A549 (cell line): ENCODE measurements around the gene ARHGAP23. TPM values are rescaled to one million over a fixed set of nuclear protein-coding genes. Genes with fewer than 3 reads are reported as not detected.

ENCODE experiments used
- ATAC-seq, 2 experiments: fragments of 200-7000 bp in 1 of 2; fragments of >200 bp in 1 of 2; cut with Nextera tagmentation in 1 of 2; cut with Tn5 transposase in 1 of 2; 3 replicates each; pipeline versions ENCODE4 v1.8.0 to v1.9.1; 2018 to 2020; ENCODE audit warnings: mild to moderate bottlenecking in 1 of 2, moderate library complexity in 1 of 2
- CTCF ChIA-PET: fragments of 300-600 bp; sonication (Branson Sonifier 250); formaldehyde crosslinking; extraction: SDS; loops from one replicate; lab custom pipeline; 2021; ENCODE audit warnings: antibody characterized with exemption, inconsistent platforms; lab: Yijun Ruan, JAX
- POLR2A ChIA-PET: fragments of 350-600 bp; formaldehyde crosslinking; extraction: SDS; loops from one replicate; lab custom pipeline; 2021; ENCODE audit warnings: antibody characterized with exemption, inconsistent platforms; lab: Yijun Ruan, JAX
- DNase-seq, 2 experiments: peaks; one replicate each; pipeline versions ENCODE4 v3.0.0 to v3.0.0-alpha.2; 2011 to 2016; ENCODE audit warnings: low read depth in 1 of 2, low spot score in 1 of 2
- FAIRE-seq: peaks from 2 replicates; lab custom pipeline; 2011; peaks lifted over from hg19 to GRCh38; lab: Jason Lieb, UNC
- H3K27ac ChIP-seq, 2 experiments: fragments of >200 bp; sonication (Bioruptor Twin); formaldehyde crosslinking; 3 replicates each; pipeline ENCODE4 v1.5.1; 2016 to 2017
- H3K4me1 ChIP-seq: fragments of >200 bp; sonication (Bioruptor Twin); formaldehyde crosslinking; 3 replicates; pipeline ENCODE4 v1.6.1; 2016
- H3K4me2 ChIP-seq: fragments of >200 bp; sonication (Bioruptor Twin); formaldehyde crosslinking; 3 replicates; pipeline ENCODE4 v1.6.1; 2016
- H3K4me3 ChIP-seq: fragments of >200 bp; sonication (Bioruptor Twin); formaldehyde crosslinking; 3 replicates; pipeline ENCODE4 v1.5.1; 2016
- H3K9me3 ChIP-seq: fragments of >200 bp; sonication (Bioruptor Twin); formaldehyde crosslinking; 3 replicates; pipeline ENCODE4 v1.6.1; 2016
- BHLHE40 ChIP-seq: IDR thresholded peaks from 2 replicates; pipeline ENCODE4 v1.6.1; 2012; ENCODE audit warnings: low read depth, low read length, inconsistent platforms
- CBX8 ChIP-seq: fragments of 200-600 bp; sonication (generic); IDR thresholded peaks from 2 replicates; pipeline ENCODE4 v1.6.1; 2016
- CHD4 ChIP-seq: fragments of 200-600 bp; sonication (generic); IDR thresholded peaks from 2 replicates; pipeline ENCODE4 v1.6.1; 2016; ENCODE audit warnings: antibody characterized with exemption, mild to moderate bottlenecking, borderline replicate concordance
- EHF ChIP-seq: fragments of 250-450 bp; sonication (Bioruptor Pico); IDR thresholded peaks from 2 replicates; pipeline ENCODE4 v1.5.0; 2020; ENCODE audit warnings: mild to moderate bottlenecking
- EP300 ChIP-seq, 2 experiments: fragments of >200 bp; sonication (Bioruptor Twin); formaldehyde crosslinking; IDR thresholded peaks; 2 replicates in 1 of 2; 3 replicates in 1 of 2; pipeline ENCODE4 v1.6.1; 2016 to 2017
- ESRRA ChIP-seq: fragments of 150-350 bp; IDR thresholded peaks from 2 replicates; pipeline ENCODE4 v1.6.1; 2014; ENCODE audit warnings: mild to moderate bottlenecking, low read length, borderline replicate concordance
- HEYL ChIP-seq: fragments of 250-450 bp; sonication (Bioruptor Pico); IDR thresholded peaks from 2 replicates; pipeline ENCODE4 v1.8.0; 2021; ENCODE audit warnings: mild to moderate bottlenecking, moderate library complexity
- HOXA7 ChIP-seq: fragments of 250-450 bp; sonication (Bioruptor Pico); IDR thresholded peaks from 2 replicates; pipeline ENCODE4 v1.5.0; 2020; ENCODE audit warnings: mild to moderate bottlenecking, moderate library complexity
- HOXB13 ChIP-seq: fragments of 250-450 bp; sonication (Bioruptor Pico); IDR thresholded peaks from 2 replicates; pipeline ENCODE4 v1.5.0; 2020; ENCODE audit warnings: low read depth, mild to moderate bottlenecking, moderate library complexity
- HOXB5 ChIP-seq: fragments of 250-450 bp; sonication (Bioruptor Pico); IDR thresholded peaks from 2 replicates; pipeline ENCODE4 v1.5.0; 2020; ENCODE audit warnings: mild to moderate bottlenecking, moderate library complexity
- JUN ChIP-seq, 2 experiments: fragments of >200 bp; sonication (Bioruptor Twin); formaldehyde crosslinking; IDR thresholded peaks; 2 replicates in 1 of 2; 3 replicates in 1 of 2; pipeline ENCODE4 v1.6.1; 2016 to 2017
- JUNB ChIP-seq: fragments of >200 bp; sonication (Bioruptor Twin); formaldehyde crosslinking; IDR thresholded peaks from 2 replicates; pipeline ENCODE4 v1.6.1; 2016
- MAFK ChIP-seq: fragments of 450-650 bp; IDR thresholded peaks from 2 replicates; pipeline ENCODE4 v1.6.1; 2014; ENCODE audit not compliant: partially characterized antibody
- MAZ ChIP-seq: fragments of 150-350 bp; IDR thresholded peaks from 2 replicates; pipeline ENCODE4 v1.6.1; 2014; ENCODE audit warnings: antibody characterized with exemption, low read depth, low read length, borderline replicate concordance
- MYC ChIP-seq: IDR thresholded peaks from 2 replicates; pipeline ENCODE4 v1.6.1; 2012; ENCODE audit warnings: mild to moderate bottlenecking, inconsistent platforms, low read length, improper control_type of control experiment, borderline replicate concordance
- NFE2L2 ChIP-seq: fragments of 150-350 bp; conservative IDR thresholded peaks from 2 replicates; pipeline ENCODE4 v1.6.1; 2014; ENCODE audit warnings: low read length
- NPAS2 ChIP-seq: fragments of 250-450 bp; sonication (Bioruptor Pico); IDR thresholded peaks from 2 replicates; pipeline ENCODE4 v1.8.0; 2022; ENCODE audit warnings: mild to moderate bottlenecking, moderate library complexity, borderline replicate concordance
- RARB ChIP-seq: fragments of 250-450 bp; sonication (Bioruptor Pico); IDR thresholded peaks from 2 replicates; pipeline ENCODE4 v1.8.0; 2021; ENCODE audit warnings: mild to moderate bottlenecking, moderate library complexity
- RCOR1 ChIP-seq: fragments of 150-350 bp; IDR thresholded peaks from 2 replicates; pipeline ENCODE4 v1.6.1; 2014; ENCODE audit warnings: antibody characterized with exemption, low read length, low read depth
- RNF2 ChIP-seq: fragments of 200-600 bp; sonication (generic); IDR thresholded peaks from 2 replicates; pipeline ENCODE4 v1.6.1; 2016; ENCODE audit warnings: low read depth, mild to moderate bottlenecking, antibody characterized with exemption, moderate library complexity, borderline replicate concordance
- TFCP2L1 ChIP-seq: fragments of 250-450 bp; sonication (Bioruptor Pico); IDR thresholded peaks from 2 replicates; pipeline ENCODE4 v1.5.0; 2021; ENCODE audit warnings: mild to moderate bottlenecking
- ZNF302 ChIP-seq: fragments of 250-450 bp; sonication (Bioruptor Pico); IDR thresholded peaks from 2 replicates; pipeline ENCODE4 v1.9.0; 2021; ENCODE audit warnings: inconsistent platforms, mild to moderate bottlenecking, moderate library complexity
- WGBS: methylation state at CpG from one replicate; pipeline ENCODE4 v1.1.6; 2017; ENCODE audit errors: missing lambda C conversion rate; 5-methylcytosine and 5-hydroxymethylcytosine counted together
- polyA plus RNA-seq, 4 experiments: library from polyadenylated mRNA; depleted of rRNA in 3 of 4; stranded (reverse); fragments of >200 nt; fragmentation: RNase III in 1 of 4; extraction: RNeasy Plus Mini Kit Qiagen cat#74134 plus additional on column Dnase treatment in 1 of 4; gene quantifications; 2 replicates in 3 of 4; 3 replicates in 1 of 4; pipeline ENCODE4 v1.2.3, GENCODE V29; 2011 to 2017
- TF ChIP-seq, protein P1 (sequence below): fragments of 150-350 bp; IDR thresholded peaks from 2 replicates; pipeline ENCODE4 v1.6.1; 2014; ENCODE audit warnings: low read depth, mild to moderate bottlenecking, low read length
- TF ChIP-seq, protein P2 (sequence below): fragments of >200 bp; sonication (Bioruptor Twin); formaldehyde crosslinking; IDR thresholded peaks from 3 replicates; pipeline ENCODE4 v1.6.1; 2016
- TF ChIP-seq, protein P3 (sequence below): fragments of 450-650 bp; IDR thresholded peaks from 2 replicates; pipeline ENCODE4 v1.6.1; 2014; ENCODE audit warnings: antibody characterized with exemption

The ARHGAP23 gene
- polyA plus RNA-seq, 2 of the 4 experiments (the other 2 are of a cell fraction) = 4.8 to 32.6 TPM

DNA sequence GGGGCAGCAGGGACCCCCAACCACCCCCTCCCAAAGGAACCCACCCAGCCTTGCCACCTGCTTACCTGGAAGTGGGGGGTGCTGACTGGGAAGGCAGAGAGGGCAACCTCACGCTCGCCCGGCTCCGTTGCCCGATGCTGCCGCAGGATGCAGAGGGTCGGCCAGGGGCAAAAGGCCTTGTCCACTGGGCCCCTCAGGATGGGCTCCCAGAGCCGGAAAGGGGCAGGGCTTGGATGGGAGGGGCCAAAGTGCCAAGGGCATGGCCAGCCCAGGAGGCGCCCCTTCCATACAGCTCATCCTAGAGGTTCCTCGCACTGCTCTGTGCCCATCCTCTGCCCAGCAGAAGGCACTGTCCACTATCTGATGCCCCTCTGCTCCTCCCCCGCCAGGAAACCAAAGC lies 118.1 kb downstream of the ARHGAP23 start:
- 81% methylated on average over 11 of the region's 11 CpGs for WGBS
- no peak overlapping the region for H3K4me2 ChIP-seq
- DNase-seq = no peak
- no peaks in the 10 kb centered on the region for H3K9me3 ChIP-seq
- peak in 1 of 2 experiments; percentile 14; a peak in 2 of 6 replicates for ATAC-seq
- FAIRE-seq = no peak
- TF ChIP-seq CBX8 (no peak), ESRRA (no peak), CHD4 (no peak)
- ChIA-PET CTCF (interaction anchor here (1.2 to 28.4 kb wide), 6 partner anchors 9 to 197 kb away, joined by 3 to 948 read pairs (median 12); partner anchors contain the start of gene SRCIN1), POLR2A (no interaction called here)
- no peak overlapping the region for H3K4me3 ChIP-seq
- H3K4me1 ChIP-seq = no peaks in the 10 kb centered on the region
- H3K27ac ChIP-seq = no peak overlapping the region

DNA sequence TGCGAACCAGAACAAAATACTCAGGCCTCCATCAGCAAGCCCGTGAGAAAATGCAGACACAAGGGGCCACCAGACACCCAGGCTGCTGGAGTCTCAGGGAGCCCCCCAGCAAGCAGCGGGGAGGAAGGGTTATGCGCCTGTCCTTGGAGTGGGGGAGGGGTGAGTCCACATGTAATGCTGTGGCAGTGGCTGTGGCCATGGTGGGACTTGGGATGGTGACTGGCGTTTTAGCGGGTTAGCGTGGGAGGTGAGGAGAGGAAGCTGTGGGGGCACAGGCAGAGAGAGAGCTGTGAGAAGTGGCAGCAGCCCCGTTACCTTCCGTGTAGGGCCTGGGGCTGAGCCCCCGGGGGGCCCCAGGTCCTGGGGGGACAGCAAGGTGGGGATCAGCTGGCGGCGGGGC lies 119.2 kb downstream of the ARHGAP23 start:
- FAIRE-seq (no peak), DNase-seq (no peak), ATAC-seq (no peak)
- Histone ChIP-seq H3K4me3 (no peak overlapping the region), H3K27ac (no peak overlapping the region), H3K4me1 (no peaks in the 10 kb centered on the region), H3K4me2 (no peak overlapping the region), H3K9me3 (no peaks in the 10 kb centered on the region)
- POLR2A ChIA-PET = no interaction called here
- WGBS = 84% methylated on average over 7 of the region's 12 CpGs
- CTCF ChIA-PET = interaction anchor here (1.0 to 28.4 kb wide), 7 partner anchors 8 to 123 kb away, joined by 3 to 948 read pairs (median 7); partner anchors contain the start of gene SRCIN1
- peak; percentile 33; the same call in 1 of the 2 replicates for TF ChIP-seq NFE2L2
- TF ChIP-seq JUN (IDR thresholded peaks at IDR 0.05) = no peak

DNA sequence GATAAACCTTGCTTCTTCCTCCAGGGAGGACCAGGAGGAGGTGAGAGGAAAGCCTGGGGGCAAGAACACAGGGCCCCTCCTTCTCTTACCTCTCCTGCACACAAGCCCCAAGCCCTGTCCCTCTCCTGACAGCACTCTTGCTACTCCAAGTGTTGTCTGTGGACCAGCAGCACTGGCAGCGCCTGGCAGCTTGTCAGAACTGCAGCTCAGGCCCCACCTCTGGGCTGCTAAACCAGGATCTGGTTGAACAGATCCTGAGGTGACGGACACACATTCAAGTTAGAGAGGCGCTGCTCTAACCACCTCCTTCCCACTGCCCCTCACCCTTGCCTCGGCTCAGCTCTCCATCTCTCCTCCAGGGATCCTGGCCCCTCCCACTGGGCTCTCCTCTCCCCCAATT lies 121.0 kb downstream of the ARHGAP23 start:
- FAIRE-seq = no peak

DNA sequence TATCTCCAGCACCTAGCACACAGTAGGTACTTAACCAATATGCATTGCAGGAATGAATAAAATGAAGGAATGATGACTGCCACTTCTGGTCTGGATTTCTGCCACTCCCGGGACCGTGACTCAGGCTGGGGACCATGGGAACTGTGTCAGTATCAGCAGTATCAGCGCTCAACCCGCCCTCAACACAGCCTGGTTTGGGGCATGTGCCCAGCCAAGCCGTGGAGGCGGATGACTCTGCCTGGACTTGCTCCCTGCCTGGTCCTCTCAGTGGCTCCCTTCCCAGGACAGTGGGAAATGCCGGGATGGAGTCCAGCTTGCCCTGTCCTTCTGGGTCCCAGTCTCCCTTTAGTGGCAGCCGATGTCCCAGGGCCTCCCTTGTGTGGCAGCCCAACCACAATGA lies 122.4 kb downstream of the ARHGAP23 start:
- Histone ChIP-seq H3K27ac (no peak overlapping the region), H3K4me1 (no peaks in the 10 kb centered on the region), H3K4me2 (no peak overlapping the region), H3K9me3 (no peaks in the 10 kb centered on the region), H3K4me3 (no peak overlapping the region)
- DNase-seq = no peak
- ChIA-PET CTCF (interaction anchor here (1.2 to 28.4 kb wide), 7 partner anchors 14 to 806 kb away, joined by 3 to 948 read pairs (median 7); partner anchors contain the start of gene SRCIN1), POLR2A (interaction anchor here (0.8 kb wide), 1 partner anchor 9 kb away, joined by 3 read pairs; no protein-coding TSS in a partner anchor)
- WGBS = 88% methylated on average over 7 of the region's 8 CpGs
- FAIRE-seq = no peak
- TF ChIP-seq HOXB5 (no peak), BHLHE40 (no peak), MAFK (no peak), JUN (IDR thresholded peaks at IDR 0.05) (no peak), EP300 (IDR thresholded peaks at IDR 0.05) (no peak), JUNB (no peak), RCOR1 (no peak), MYC (no peak), EHF (CRISPR knock-in tag) (no peak), ZNF302 (CRISPR knock-in tag) (no peak), TFCP2L1 (CRISPR knock-in tag) (no peak), NFE2L2 (no peak), RNF2 (no peak), MAZ (no peak), RARB (CRISPR knock-in tag) (no peak)
- TF ChIP-seq, protein P1, sequence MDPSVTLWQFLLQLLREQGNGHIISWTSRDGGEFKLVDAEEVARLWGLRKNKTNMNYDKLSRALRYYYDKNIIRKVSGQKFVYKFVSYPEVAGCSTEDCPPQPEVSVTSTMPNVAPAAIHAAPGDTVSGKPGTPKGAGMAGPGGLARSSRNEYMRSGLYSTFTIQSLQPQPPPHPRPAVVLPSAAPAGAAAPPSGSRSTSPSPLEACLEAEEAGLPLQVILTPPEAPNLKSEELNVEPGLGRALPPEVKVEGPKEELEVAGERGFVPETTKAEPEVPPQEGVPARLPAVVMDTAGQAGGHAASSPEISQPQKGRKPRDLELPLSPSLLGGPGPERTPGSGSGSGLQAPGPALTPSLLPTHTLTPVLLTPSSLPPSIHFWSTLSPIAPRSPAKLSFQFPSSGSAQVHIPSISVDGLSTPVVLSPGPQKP = no peak
- TF ChIP-seq, protein P2, sequence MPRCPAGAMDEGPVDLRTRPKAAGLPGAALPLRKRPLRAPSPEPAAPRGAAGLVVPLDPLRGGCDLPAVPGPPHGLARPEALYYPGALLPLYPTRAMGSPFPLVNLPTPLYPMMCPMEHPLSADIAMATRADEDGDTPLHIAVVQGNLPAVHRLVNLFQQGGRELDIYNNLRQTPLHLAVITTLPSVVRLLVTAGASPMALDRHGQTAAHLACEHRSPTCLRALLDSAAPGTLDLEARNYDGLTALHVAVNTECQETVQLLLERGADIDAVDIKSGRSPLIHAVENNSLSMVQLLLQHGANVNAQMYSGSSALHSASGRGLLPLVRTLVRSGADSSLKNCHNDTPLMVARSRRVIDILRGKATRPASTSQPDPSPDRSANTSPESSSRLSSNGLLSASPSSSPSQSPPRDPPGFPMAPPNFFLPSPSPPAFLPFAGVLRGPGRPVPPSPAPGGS = no peak
- ATAC-seq = no peak; a peak in 1 of 6 replicates

More for the DNA sequence above, 121.0 kb downstream of the ARHGAP23 start:
- peak in 1 of 2 experiments; percentile 5; a peak in 1 of 6 replicates for ATAC-seq
- 77% methylated on average over 4 of the region's 4 CpGs for WGBS
- CTCF ChIA-PET = interaction anchor here (0.6 to 28.4 kb wide), 8 partner anchors 9 to 109 kb away, joined by 4 to 948 read pairs (median 6); partner anchors contain the start of gene SRCIN1
- Histone ChIP-seq H3K4me2 (no peak overlapping the region), H3K27ac (no peak overlapping the region), H3K4me1 (no peaks in the 10 kb centered on the region), H3K9me3 (no peaks in the 10 kb centered on the region), H3K4me3 (no peak overlapping the region)
- DNase-seq = no peak
- TF ChIP-seq HEYL (CRISPR knock-in tag) (no peak), HOXA7 (no peak), HOXB13 (CRISPR knock-in tag) (no peak), EHF (CRISPR knock-in tag) (no peak), CHD4 (no peak), NPAS2 (CRISPR knock-in tag) (no peak), RNF2 (no peak), HOXB5 (no peak)
- TF ChIP-seq, protein P3, sequence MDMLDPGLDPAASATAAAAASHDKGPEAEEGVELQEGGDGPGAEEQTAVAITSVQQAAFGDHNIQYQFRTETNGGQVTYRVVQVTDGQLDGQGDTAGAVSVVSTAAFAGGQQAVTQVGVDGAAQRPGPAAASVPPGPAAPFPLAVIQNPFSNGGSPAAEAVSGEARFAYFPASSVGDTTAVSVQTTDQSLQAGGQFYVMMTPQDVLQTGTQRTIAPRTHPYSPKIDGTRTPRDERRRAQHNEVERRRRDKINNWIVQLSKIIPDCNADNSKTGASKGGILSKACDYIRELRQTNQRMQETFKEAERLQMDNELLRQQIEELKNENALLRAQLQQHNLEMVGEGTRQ = no peak
- POLR2A ChIA-PET = no interaction called here
